Progenitor cell of endocrine pancreas (in vitro differentiated cells): ENCODE data around the gene JPT1. TPM values are rescaled to one million over a fixed set of nuclear protein-coding genes. Genes with fewer than 3 reads are reported as not detected.
"Not testable (repeated sequence)": the region's sequence is repeated elsewhere in the genome, so short reads cannot be mapped to it uniquely, and the experiment has no call there.

Experiments
- DNase-seq: peaks from one replicate; pipeline ENCODE4 v3.0.0; 2021; ENCODE audit warnings: low spot score; ENCODE audit not compliant: unreplicated experiment
- H3K27ac Mint-ChIP-seq: 2 replicates; pipeline ENCODE4 v1.8.0; 2021; ENCODE audit warnings: mild to moderate bottlenecking, moderate library complexity, mixed read lengths
- H3K27me3 Mint-ChIP-seq: 2 replicates; pipeline ENCODE4 v1.8.0; 2021; ENCODE audit warnings: mixed read lengths
- H3K36me3 Mint-ChIP-seq: 2 replicates; pipeline ENCODE4 v1.8.0; 2022; ENCODE audit warnings: mixed read lengths; ENCODE audit not compliant: insufficient read depth
- H3K4me1 Mint-ChIP-seq: 2 replicates; pipeline ENCODE4 v1.8.0; 2021; ENCODE audit warnings: low read depth, mixed read lengths
- H3K4me3 Mint-ChIP-seq: 2 replicates; pipeline ENCODE4 v1.8.0; 2021; ENCODE audit warnings: low read depth, mild to moderate bottlenecking, moderate library complexity, mixed read lengths
- H3K9me3 Mint-ChIP-seq: 2 replicates; pipeline ENCODE4 v1.8.0; 2021; ENCODE audit warnings: low read depth, mixed read lengths
- total RNA-seq: library from RNA; stranded (reverse); gene quantifications from 2 replicates; pipeline ENCODE4 v1.2.1, GENCODE V29; 2021
- TF ChIP-seq, protein P1 (sequence below): fragments of 200-600 bp; sonication (generic); IDR thresholded peaks from one replicate; pipeline ENCODE4 v1.5.0; 2021; ENCODE audit warnings: antibody characterized with exemption, mild to moderate bottlenecking; ENCODE audit not compliant: unreplicated experiment

JPT1 gene
- total RNA-seq, 1 donor from 2014 or later: 202 TPM

DNA sequence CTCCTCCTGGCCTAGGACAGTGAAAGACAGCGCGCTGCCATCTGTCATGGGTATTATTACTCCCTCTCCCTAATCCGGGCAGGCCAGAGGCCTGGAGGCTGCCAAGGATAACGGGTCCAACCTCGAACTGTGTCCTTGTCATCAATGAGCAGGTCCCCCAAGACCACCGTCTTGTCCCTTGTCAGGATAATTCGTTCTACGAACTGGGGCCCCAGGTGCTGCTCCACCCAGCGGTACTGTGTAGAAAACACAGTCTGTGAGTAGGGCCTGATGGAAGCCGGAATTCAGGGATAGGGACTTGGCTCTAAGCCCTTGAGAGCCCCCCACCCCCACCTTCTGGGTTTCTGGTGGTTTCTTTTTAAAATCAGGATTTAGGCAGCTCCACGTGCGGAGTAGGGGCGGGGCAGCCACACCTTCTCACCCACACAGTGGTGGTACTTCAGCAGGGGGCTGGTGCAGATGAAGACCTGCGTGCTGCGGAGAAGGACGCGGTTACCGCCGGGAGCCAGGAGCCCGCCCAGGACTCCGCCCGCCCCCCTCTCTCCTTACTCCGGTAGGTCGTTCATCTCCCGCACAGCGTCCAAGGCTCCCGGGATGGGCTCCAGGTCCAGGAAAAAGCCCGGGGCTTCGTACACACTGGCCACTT, 23.6 kb downstream of the JPT1 start:
- TF ChIP-seq, protein P1, sequence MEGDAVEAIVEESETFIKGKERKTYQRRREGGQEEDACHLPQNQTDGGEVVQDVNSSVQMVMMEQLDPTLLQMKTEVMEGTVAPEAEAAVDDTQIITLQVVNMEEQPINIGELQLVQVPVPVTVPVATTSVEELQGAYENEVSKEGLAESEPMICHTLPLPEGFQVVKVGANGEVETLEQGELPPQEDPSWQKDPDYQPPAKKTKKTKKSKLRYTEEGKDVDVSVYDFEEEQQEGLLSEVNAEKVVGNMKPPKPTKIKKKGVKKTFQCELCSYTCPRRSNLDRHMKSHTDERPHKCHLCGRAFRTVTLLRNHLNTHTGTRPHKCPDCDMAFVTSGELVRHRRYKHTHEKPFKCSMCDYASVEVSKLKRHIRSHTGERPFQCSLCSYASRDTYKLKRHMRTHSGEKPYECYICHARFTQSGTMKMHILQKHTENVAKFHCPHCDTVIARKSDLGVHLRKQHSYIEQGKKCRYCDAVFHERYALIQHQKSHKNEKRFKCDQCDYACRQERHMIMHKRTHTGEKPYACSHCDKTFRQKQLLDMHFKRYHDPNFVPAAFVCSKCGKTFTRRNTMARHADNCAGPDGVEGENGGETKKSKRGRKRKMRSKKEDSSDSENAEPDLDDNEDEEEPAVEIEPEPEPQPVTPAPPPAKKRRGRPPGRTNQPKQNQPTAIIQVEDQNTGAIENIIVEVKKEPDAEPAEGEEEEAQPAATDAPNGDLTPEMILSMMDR: peak; percentile 65

DNA sequence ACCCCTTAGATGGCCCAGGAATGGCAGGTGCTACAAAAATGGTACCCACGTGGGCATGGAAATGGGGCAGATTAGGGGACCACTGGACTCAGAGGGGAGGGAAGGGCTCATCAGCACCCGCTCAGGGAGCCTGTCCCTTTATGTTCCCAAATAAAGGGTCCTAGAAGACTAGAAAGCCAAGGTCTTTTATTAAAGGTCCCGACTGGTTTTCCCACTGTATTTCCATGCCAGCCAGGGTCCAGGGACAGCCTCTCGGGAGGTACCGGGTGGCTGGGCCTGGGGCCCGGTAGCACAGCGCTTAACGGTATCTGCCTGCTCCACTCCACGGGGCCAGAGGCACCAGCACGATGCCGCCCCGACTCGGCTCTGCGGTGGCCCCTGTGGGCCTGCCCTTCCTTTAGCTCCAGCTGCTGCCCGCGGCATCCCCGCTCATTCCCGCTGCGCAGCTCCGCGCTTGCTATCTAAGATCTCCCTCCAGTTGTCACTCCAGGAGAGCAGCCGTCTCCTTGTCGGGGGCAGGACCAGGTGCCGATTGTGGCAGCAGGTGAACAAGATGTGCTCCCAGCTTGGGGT, 24.2 kb downstream of the JPT1 start:
- peaks cover 7% of the 10 kb centered on the region for H3K36me3 Mint-ChIP-seq

More for the DNA sequence above, 23.6 kb downstream of the JPT1 start:
- peak; percentile 42 for DNase-seq
- H3K4me3 Mint-ChIP-seq: peak overlapping the region; percentile 86
- no peaks in the 10 kb centered on the region for H3K27me3 Mint-ChIP-seq
- H3K4me1 Mint-ChIP-seq: peaks cover 4% of the 10 kb centered on the region
- peak overlapping the region; percentile 84 for H3K27ac Mint-ChIP-seq
- peaks cover 8% of the 10 kb centered on the region for H3K36me3 Mint-ChIP-seq
- no peaks in the 10 kb centered on the region for H3K9me3 Mint-ChIP-seq

DNA sequence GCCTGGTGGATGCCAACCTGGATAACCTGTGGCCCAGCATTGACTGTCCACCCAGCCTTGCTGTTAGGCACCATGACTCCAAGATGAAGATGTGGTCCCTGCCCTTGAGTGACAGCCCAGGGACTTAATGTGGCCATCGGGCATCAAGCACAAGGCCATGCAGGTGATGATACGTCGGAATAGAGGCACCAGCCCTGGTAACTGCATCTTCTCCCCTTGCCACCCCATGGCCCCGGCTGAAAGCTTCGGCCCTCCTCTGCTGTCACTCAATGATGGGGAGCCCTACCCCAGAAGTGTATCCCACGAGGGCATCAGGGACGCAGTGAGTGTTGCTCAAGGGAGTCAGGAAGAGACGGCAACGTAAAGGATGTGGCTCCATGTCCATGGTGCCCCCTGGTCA, 24.7 kb downstream of the JPT1 start:
- Mint-ChIP-seq H3K9me3 (no peaks in the 10 kb centered on the region), H3K4me3 (peak overlapping the region; percentile 48), H3K36me3 (peaks cover 4% of the 10 kb centered on the region), H3K27me3 (no peaks in the 10 kb centered on the region), H3K4me1 (peaks cover 4% of the 10 kb centered on the region), H3K27ac (no peak overlapping the region)
- DNase-seq: no peak
- TF ChIP-seq, protein P1: no peak

More for the DNA sequence above, 24.2 kb downstream of the JPT1 start:
- no peaks in the 10 kb centered on the region for H3K9me3 Mint-ChIP-seq
- TF ChIP-seq, protein P1: no peak
- peaks cover 4% of the 10 kb centered on the region for H3K4me1 Mint-ChIP-seq
- H3K27ac Mint-ChIP-seq: peak overlapping the region; percentile 84
- no peak for DNase-seq
- no peaks in the 10 kb centered on the region for H3K27me3 Mint-ChIP-seq
- H3K4me3 Mint-ChIP-seq: peak overlapping the region; percentile 86

DNA sequence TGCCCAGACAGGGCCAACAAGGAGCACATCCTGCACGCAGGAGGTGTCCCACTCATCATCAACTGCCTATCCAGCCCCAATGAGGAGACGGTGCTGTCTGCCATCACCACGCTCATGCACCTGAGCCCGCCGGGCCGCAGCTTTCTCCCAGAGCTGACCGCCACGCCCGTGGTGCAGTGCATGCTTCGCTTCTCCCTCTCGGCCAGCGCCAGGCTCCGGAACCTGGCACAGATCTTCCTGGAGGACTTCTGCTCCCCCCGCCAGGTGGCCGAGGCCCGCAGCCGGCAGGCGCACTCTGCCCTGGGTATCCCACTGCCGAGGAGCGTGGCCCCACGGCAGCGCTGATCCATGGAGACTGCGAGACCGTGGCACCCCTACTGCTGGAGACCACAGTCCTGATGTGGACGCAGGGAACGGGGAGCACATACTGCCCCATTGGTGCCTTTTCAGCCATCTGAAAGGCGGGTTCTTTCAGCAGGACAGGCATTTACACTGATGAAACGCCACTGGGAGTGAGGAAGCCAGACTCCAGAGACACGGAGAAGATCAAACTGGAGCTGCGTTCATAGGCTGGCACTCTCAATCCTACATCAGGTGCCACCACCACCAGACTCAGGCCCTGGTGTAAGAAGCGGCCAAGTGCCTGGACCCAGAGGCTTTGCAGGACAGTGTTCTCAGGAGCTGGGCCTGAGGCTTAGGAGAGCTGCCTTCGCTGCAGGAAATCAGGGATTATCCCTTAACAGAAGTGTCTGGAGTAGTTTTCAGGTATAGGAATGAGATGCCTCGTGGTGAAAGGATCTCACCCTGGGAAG, 25.4 kb downstream of the JPT1 start:
- peak overlapping the region; percentile 48 for H3K4me3 Mint-ChIP-seq
- TF ChIP-seq, protein P1: no peak
- H3K36me3 Mint-ChIP-seq: peaks cover 3% of the 10 kb centered on the region
- peaks cover 4% of the 10 kb centered on the region for H3K4me1 Mint-ChIP-seq
- no peak overlapping the region for H3K27ac Mint-ChIP-seq
- no peaks in the 10 kb centered on the region for H3K27me3 Mint-ChIP-seq
- DNase-seq: no peak
- no peaks in the 10 kb centered on the region for H3K9me3 Mint-ChIP-seq

DNA sequence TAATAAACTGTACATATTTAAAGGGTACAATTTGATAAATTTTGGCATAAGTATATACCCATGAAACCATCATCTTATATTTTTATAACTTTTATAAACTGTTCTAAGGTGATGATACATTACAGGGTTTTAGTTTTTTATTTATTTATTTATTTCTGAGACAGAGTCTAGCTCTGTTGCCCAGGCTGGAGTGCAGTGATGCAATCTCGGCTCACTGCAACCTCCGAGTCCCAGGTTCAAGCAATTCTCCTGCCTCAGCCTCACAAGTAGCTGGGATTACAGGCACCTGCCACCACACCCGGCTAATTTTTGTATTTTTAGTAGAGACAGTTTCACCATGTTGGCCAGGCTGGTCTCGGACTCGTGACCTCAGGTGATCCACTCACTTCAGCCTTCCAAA, 26.4 kb downstream of the JPT1 start:
- peak overlapping the region; percentile 40 for H3K4me3 Mint-ChIP-seq
- not testable (repeated sequence) for H3K9me3 Mint-ChIP-seq, H3K36me3 Mint-ChIP-seq, H3K27ac Mint-ChIP-seq, H3K27me3 Mint-ChIP-seq, DNase-seq, H3K4me1 Mint-ChIP-seq
